Measurements from ENCODE around the gene ABCA3.

- TF ChIP-seq CTCF (IDR thresholded peaks at IDR 0.05; ENCODE audit: low read depth, low read length), result no peak
- no peak for TF ChIP-seq EZH2phosphoT487 (IDR thresholded peaks at IDR 0.05; ENCODE audit: low read depth)
Measured at GRCh38 chr16:2341456-2342447, 1.2 kb upstream of the ABCA3 start.
